A204.1 (cell line): ENCODE data around the gene FGF16.
"Not testable (repeated sequence)": the region's sequence is repeated elsewhere in the genome, so short reads cannot be mapped to it uniquely, and the experiment has no call there.

Source experiments
- FAIRE-seq: peaks from 2 replicates; lab custom pipeline; 2012; peaks lifted over from hg19 to GRCh38; lab: Jason Lieb, UNC

FGF16 gene

GRCh38 chrX:77446908-77447652 lies at the start of gene FGF16:
FGF16 (plus strand) TSS chrX:77447389; CDS start chrX:77447675, 286 bp downstream.
- FAIRE-seq: no peak

GRCh38 chrX:77398330-77398954 lies 48.7 kb upstream of the FGF16 start:
- FAIRE-seq: no peak

GRCh38 chrX:77404419-77404818 lies 42.8 kb upstream of the FGF16 start:
- FAIRE-seq: no peak

GRCh38 chrX:77407821-77408220 lies 39.4 kb upstream of the FGF16 start:
- FAIRE-seq: not testable (repeated sequence)

GRCh38 chrX:77412631-77413030 lies 34.6 kb upstream of the FGF16 start:
- FAIRE-seq: no peak

GRCh38 chrX:77415161-77415560 lies 32.0 kb upstream of the FGF16 start:
- no peak for FAIRE-seq

GRCh38 chrX:77415882-77416281 lies 31.3 kb upstream of the FGF16 start:
- no peak for FAIRE-seq

- no peak for FAIRE-seq
Observed at GRCh38 chrX:77422891-77423648, 24.1 kb upstream of the FGF16 start.

GRCh38 chrX:77426811-77427210 lies 20.4 kb upstream of the FGF16 start:
- FAIRE-seq: no peak

GRCh38 chrX:77427611-77428010 lies 19.6 kb upstream of the FGF16 start:
- no peak for FAIRE-seq

GRCh38 chrX:77428551-77428950 lies 18.6 kb upstream of the FGF16 start:
- no peak for FAIRE-seq

GRCh38 chrX:77431227-77431626 lies 16.0 kb upstream of the FGF16 start:
- no peak for FAIRE-seq

GRCh38 chrX:77433001-77433400 lies 14.2 kb upstream of the FGF16 start:
- no peak for FAIRE-seq

- no peak for FAIRE-seq
Observed at GRCh38 chrX:77434962-77435361, 12.2 kb upstream of the FGF16 start.

GRCh38 chrX:77436271-77436670 lies 10.9 kb upstream of the FGF16 start:
- no peak for FAIRE-seq

GRCh38 chrX:77436682-77437081 lies 10.5 kb upstream of the FGF16 start:
- FAIRE-seq: no peak

- no peak for FAIRE-seq
Observed at GRCh38 chrX:77440330-77440729, 6.9 kb upstream of the FGF16 start.

- no peak for FAIRE-seq
Observed at GRCh38 chrX:77441033-77441432, 6.2 kb upstream of the FGF16 start.

GRCh38 chrX:77441479-77441878 lies 5.7 kb upstream of the FGF16 start:
- no peak for FAIRE-seq

GRCh38 chrX:77442728-77443127 lies 4.5 kb upstream of the FGF16 start:
- no peak for FAIRE-seq

GRCh38 chrX:77444075-77444474 lies 3.1 kb upstream of the FGF16 start:
- FAIRE-seq: no peak

- no peak for FAIRE-seq
Observed at GRCh38 chrX:77444545-77444944, 2.6 kb upstream of the FGF16 start.

- FAIRE-seq: no peak
Observed at GRCh38 chrX:77446029-77446585, 1.1 kb upstream of the FGF16 start.
